ENCODE results near the gene CBR4. TPM values are rescaled to one million over a fixed set of nuclear protein-coding genes. Genes with fewer than 3 reads are reported as not detected.

CBR4 gene
- total RNA-seq, 1 experiment from 2014 or later = 33.6 TPM

DNA sequence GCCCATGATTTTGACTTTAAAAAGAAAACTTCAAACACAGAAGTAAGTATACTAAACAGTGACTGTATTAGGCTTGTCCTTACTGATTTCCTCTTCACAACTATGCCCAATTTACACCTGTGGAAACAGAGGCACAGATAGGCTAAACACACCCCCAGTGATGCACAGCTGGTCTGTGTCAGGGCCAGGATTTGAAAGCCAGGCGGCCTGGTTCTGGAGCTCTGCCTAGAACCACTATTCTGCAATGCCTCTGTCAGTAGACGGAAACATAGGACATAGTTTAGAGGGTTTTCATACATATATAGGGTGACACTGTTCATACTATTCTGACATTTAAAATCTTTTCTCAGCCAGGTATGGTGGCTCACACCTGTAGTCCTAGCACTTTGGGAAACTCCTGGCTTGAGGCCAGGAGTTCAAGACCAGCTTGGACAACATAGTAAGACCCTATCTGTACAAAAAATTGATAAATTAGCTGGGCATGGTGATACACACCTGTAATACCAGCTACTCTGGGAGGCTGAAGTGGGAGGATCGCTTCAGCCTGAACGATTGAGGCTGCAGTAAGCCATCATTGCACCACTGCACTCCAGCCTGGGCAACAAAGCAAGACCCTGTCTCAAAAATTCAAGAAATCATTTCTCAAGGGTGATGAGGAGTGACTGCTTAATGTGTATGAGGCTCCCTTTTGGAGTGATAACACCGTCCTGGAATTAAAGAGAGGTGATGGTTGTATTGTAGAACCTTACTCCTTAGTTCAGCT lies 23.0 kb upstream of the CBR4 start:
- H3K36me3 Mint-ChIP-seq (ENCODE audit: insufficient read depth in 1 of 3, low read depth in 3 of 3) = peaks cover 3 to 5% (median 5%) of the 10 kb centered on the region in 3 experiments; a peak in 4 of 7 replicates
- H3K4me1 Mint-ChIP-seq = peaks cover 13 to 15% of the 10 kb centered on the region in 2 experiments
- no peak overlapping the region for H3K23ac ChIP-seq (ENCODE audit: insufficient read length, low read depth, low read length)
- no peak overlapping the region for H3K27ac ChIP-seq (ENCODE audit: insufficient read length, low read depth, low read length)
- no peaks in the 10 kb centered on the region for H3K9me3 ChIP-seq (ENCODE audit: control insufficient read depth, low read depth, low read length)
- H2BK12ac ChIP-seq (ENCODE audit: insufficient read length, low read depth, low read length) = no peak overlapping the region
- H2AFZ ChIP-seq (ENCODE audit: low read length) = no peak overlapping the region
- H4K20me1 ChIP-seq (ENCODE audit: control insufficient read depth, insufficient read depth, insufficient read length) = no peaks in the 10 kb centered on the region
- no CpG with 5 or more reads among the region's 5 CpGs for WGBS (ENCODE audit: extremely low coverage, insufficient read length, low lambda C conversion rate)
- H3K56ac ChIP-seq (ENCODE audit: insufficient read length, low read depth, low read length) = no peak overlapping the region
- H3K79me1 ChIP-seq (ENCODE audit: insufficient read depth, low read depth, low read length, poor library complexity, severe bottlenecking) = no peaks in the 10 kb centered on the region
- no peaks in the 10 kb centered on the region for H3K79me2 ChIP-seq (ENCODE audit: insufficient read depth, low read length)
- H4K5ac ChIP-seq (ENCODE audit: insufficient read length, low read depth, low read length) = no peak overlapping the region
- no peak overlapping the region for H3K4ac ChIP-seq (ENCODE audit: low read depth, low read length)
- no peak overlapping the region for H2BK120ac ChIP-seq (ENCODE audit: low read depth, low read length, poor library complexity, severe bottlenecking)
- no peak overlapping the region for H2BK20ac ChIP-seq (ENCODE audit: low read depth, low read length, poor library complexity, severe bottlenecking)
- H3K27me3 ChIP-seq (ENCODE audit: insufficient read depth, low read length) = no peaks in the 10 kb centered on the region
- no peak overlapping the region for H3K4me2 ChIP-seq (ENCODE audit: insufficient read depth, insufficient read length, low read length)
- no peak overlapping the region for H2BK15ac ChIP-seq (ENCODE audit: low read depth, low read length)
- no peaks in the 10 kb centered on the region for H3K23me2 ChIP-seq (ENCODE audit: insufficient read length, low read depth, low read length, poor library complexity, severe bottlenecking)
- no peak overlapping the region for H2AK5ac ChIP-seq (ENCODE audit: insufficient read length, low read length)
- no peak overlapping the region for H4K8ac ChIP-seq (replicated peaks; ENCODE audit: insufficient read length, low read depth, low read length)
- no peaks in the 10 kb centered on the region for H3K4me1 ChIP-seq (ENCODE audit: insufficient read depth, low read length)
- DNase-seq = no peak
- TF ChIP-seq, protein P1, sequence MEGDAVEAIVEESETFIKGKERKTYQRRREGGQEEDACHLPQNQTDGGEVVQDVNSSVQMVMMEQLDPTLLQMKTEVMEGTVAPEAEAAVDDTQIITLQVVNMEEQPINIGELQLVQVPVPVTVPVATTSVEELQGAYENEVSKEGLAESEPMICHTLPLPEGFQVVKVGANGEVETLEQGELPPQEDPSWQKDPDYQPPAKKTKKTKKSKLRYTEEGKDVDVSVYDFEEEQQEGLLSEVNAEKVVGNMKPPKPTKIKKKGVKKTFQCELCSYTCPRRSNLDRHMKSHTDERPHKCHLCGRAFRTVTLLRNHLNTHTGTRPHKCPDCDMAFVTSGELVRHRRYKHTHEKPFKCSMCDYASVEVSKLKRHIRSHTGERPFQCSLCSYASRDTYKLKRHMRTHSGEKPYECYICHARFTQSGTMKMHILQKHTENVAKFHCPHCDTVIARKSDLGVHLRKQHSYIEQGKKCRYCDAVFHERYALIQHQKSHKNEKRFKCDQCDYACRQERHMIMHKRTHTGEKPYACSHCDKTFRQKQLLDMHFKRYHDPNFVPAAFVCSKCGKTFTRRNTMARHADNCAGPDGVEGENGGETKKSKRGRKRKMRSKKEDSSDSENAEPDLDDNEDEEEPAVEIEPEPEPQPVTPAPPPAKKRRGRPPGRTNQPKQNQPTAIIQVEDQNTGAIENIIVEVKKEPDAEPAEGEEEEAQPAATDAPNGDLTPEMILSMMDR (conservative IDR thresholded peaks at IDR 0.05) = no peak
- no peak overlapping the region for H3K4me3 Mint-ChIP-seq
- no peak overlapping the region for H3T11ph ChIP-seq (ENCODE audit: low read length)
- H4K91ac ChIP-seq (ENCODE audit: insufficient read length, low read depth, low read length) = no peak overlapping the region
- peaks cover 0 to 3% of the 10 kb centered on the region in 2 experiments; a peak in 2 of 5 replicates for H3K9me3 Mint-ChIP-seq
- no peak overlapping the region for H3K18ac ChIP-seq (ENCODE audit: insufficient read length, low read depth, low read length)
- no peak overlapping the region for H3K14ac ChIP-seq (ENCODE audit: insufficient read depth, low read length)
- no peak overlapping the region for H3K27ac Mint-ChIP-seq
- no peak overlapping the region for H2BK5ac ChIP-seq (ENCODE audit: insufficient read length, low read length)
- H3K27me3 Mint-ChIP-seq (ENCODE audit: low read depth) = no peaks in the 10 kb centered on the region
- no peak overlapping the region for H3K9ac ChIP-seq (ENCODE audit: extremely low read depth, insufficient read length, low read length)
